Stimulated activated CD8-positive, alpha-beta memory T cell treated with anti-CD3 and anti-CD28 coated beads, Interleukin-4, amount 100 ng/mL, for 24 hours (primary cell): ENCODE results near the gene TMEM63B.
"Not testable (repeated sequence)": the region's sequence is repeated elsewhere in the genome, so short reads cannot be mapped to it uniquely, and the experiment has no call there.

ENCODE experiments used
- DNase-seq: peaks from one replicate; pipeline ENCODE4 v3.0.0-alpha.2; 2020; ENCODE audit warnings: low read depth

TMEM63B gene

DNA sequence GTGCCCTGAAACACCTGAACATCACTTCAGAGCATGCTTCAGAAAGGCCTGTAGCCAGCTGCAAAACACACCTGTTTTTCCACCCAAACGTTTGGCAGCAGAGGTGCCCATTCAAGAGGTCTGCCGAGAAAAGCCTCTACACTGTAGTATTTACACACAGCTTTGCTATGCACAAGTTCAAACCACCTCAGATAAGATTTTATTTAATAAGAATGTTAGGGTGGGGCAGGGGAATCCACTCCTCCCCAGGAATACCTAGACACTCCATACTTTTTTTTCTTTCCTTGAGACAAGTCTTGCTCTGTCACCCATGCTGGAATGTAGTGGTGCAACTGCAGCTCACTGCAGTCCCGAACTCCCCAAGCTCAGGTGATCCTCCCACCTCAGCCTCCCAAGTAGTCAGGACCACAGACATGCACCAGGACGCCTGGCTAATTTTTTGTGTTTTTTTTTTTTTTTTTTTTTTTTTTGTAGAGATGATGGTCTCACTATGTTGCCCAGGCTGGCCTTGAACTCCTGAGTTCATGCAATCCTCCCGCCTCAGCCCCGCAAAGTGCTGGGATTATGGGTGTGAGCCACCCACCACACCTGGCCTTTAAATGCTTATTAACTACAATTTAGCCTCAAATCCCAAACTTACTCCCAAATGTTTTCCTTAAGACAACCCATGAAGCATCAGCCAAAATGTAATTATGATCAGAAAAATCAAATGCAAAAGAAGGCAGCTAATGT is 9.8 kb upstream of the TMEM63B start:
- no peak for DNase-seq

DNA sequence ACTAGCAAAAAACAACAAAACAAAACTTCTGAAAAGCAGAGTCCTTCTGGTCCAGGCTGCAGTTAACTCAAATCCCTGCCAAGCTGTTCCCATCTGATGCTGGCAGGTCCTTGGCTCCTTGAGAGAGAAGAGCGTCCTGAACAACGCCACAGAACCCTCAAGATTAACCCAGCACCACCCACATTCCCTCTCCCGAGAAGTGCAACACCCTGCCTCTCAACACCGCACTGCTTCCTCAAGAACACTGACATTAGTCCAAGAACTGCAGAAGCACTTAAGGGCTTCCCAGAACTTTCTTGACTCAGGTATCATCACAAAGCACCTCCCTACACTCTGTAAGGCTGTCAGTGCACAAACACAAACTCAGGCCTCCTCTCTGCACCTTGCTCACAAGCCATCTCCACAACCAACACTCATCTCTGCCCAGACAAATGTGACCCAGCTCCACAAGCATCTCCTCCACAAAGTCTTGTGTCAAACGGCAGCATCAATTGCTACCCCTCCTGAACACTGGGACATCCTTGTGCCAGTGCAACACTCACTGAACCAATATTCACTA is 7.6 kb upstream of the TMEM63B start:
- no peak for DNase-seq

DNA sequence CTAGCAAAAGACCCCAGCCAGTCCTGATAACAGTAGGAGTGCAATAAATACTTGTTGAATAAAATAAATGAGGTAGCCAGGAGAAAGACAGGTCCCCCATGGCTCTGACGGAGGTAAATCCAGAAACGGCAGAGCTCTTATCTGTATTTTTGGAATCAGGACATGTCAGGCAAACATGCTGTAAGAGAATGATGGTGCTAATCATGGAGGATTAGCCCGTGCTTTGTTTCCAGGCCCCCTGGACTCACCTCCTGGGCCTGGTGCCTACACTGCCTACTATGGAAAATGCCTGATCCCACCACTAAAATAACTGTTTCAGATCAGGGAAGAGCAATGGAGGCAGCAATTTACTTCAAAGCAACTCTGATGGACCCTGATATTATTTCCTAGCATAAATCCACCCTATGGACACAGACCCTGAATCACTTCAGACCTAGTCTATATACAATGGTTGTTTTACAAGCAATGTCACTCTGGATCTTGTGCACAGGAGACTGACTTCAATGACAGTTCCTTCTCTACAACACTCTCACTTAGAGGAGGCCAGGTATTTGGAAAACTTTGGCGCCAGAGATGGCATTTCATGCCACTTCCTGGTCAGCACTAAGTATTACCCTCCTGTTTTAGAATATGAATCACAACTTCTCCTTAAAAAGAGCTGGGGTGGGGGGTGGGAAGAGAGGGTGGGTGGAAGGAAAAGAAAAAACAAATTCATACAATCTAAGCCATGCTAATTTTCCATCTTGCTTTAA is 6.5 kb upstream of the TMEM63B start:
- no peak for DNase-seq

DNA sequence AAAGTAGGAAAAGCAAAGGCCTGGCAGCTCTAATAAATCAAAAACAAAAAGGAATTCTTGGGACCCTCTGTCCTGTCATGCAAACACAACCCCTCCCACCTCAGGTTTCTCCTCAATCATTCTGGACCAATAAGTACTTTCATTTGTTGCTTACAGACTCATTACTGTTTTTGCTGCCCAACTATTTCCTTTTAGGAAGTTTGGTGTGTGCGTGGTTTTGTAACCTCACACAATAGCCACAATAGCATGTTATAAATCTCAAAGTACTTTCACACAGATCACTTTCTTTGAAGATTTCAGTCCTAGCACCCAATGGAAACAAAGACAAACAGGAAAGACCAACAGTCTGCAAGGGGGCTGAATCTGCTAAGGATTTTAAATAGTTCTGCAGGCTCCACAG is 4.6 kb upstream of the TMEM63B start:
- no peak for DNase-seq

DNA sequence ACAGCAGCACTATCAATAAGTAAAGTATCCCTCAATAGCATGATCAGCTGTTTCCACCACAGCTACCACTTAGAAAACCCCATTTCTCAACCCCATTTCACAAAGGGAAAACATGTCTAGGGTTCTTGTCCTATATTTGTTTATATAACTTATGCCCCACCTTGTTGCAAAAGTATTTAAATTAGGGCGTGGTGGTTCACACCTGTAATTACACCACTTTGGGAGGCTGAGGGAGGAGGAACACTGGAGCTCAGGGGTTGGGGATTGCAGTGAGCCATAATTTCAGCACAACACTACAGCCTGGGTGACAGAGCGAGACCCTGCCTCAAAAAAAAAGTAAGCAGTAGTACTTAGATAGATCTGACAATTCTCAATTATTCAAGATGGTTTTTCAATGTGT is 3.8 kb upstream of the TMEM63B start:
- no peak for DNase-seq

DNA sequence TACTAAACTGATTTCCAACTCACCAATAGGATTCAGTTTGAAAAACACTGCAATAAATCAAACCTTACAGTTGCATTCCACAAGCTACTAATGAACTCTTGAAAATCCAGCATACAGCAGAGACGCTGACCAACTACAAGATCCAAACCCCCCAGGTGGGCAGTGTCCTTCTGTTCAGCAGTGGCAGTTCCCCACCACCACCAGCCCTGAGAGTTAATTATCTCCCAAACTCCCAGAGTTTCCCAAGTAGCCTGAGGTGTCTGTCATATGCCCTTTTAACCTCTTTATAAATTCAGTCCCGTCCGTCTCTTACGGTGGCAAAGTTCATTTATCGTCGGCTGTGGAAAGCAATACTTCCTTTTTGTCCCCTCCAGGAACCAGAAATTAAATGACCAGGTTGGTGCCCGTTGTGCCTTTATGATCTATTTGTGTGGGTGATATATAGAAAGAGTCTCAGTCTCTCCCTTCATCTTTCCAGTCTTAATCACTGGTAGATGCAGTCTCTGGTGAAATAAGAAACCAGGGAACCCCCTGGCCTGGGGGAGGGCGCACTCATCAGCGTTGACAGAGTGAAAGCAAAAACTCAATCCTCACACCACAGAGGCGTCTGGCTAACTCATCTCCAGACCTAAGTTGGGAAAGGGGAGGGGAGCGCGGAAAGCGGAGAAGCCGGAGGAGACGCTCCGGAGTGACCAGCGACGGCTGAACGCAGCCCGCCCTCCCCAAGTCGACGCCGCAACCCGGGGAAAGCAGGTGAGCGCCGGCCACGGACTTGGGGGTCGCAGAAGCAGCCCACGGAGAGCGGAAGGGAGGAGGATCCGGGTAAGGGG is 819 bp upstream of the TMEM63B start:
- DNase-seq, result peak; percentile 72

DNA sequence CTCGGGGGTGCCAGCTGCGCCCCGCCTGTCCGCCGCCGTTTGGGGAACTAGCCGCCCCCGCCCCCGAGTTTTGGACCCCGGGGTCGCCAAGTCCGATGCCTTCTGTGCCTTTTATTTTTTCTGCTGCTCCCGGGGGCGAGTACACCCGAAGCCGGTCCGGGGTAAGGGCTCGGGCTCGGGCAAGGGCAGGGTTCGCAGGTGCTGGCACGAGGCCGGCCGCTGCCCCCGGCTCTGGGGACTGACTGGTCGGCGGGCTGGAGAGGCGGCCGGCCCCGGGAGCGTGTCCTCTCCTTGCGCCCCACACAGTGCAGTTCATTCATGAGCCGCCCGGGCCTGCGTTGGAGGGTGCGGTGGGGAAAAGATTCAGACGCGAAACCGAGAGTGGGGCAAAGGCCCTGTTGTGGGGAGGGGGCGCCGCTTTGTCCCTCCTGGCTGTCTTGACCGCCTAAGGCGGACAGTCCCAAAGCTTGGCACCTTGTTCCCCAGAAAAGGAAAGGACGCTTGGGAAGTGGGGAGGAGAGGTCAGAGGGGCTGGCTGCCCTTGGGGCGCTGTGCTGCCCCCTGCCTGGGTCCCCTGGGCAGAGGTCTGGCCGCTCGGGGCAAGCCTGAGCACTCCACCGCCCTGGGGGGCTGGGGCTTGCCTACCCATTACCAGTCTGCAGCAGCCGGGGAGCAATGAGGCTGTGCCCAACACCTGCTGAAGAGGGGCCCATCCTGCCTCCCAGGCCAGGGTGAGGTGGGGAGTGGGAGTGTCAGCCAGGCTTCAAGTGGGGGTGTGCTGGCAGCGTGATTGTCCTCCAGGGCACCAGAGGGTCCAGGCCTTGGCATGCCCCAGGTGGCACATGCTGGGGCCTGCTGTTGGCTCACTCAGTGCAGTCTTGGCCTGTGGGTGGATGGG is 915 bp downstream of the TMEM63B start:
- no peak for DNase-seq

DNA sequence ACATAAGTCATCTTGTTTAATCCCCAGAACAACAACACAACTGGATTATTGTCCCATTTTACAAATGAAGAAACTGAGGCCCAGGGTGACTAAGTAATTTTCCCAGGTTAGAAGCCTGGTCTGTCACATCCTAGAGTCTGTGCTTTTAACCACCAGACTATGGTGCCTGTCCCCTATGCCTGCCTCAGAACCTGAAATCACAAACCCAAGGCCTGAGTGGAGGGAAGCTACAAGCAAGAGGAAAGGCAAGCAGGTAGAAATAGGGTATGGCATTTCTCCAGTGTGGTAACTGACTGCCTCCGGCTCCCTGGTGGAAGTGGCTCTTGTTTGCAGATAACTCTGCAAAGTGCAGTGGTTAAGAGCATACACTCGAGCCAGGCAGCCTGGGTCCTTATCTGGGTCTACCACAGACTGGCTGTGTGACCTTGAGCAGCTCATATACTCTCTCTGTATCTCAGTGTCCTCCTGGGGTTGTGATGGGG is 2.5 kb downstream of the TMEM63B start:
- DNase-seq, result no peak

DNA sequence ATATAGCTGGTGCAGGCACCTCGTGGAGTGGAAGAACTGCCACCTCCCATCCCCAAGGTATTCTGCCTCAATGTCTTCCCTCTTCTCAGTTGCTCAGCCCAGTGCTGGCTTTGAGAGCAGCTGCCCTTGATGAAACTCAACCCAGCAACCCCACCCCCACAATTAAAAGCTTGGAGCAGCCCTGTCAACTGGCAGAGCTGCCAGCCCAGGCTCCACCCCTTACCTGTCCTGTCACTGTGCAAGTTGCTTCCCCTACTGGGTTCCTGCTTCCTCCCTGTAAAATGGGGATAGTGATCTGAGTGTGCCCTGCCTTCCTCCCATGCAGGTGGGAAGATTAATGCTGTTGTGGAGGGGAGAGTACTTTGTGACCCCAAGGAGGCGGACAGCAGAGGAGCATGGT is 4.5 kb downstream of the TMEM63B start:
- no peak for DNase-seq

DNA sequence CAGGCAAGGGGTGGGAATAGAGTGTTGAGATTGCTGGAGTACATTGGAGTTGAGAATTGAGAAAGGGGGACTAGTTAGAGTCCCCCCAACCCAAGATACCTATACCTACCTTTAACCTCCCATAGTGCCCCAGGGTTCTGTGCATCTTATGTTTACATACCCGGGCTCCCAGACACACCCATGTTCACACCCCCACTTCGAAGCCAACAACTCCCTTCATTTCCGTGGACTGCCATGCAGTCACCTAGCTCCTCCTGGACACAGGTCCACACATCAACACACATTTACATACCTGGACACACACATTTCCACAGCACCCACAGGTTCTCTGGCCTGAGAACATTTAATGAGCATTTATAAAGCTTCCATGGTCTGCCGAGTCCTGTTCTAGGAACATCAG is 5.1 kb downstream of the TMEM63B start:
- no peak for DNase-seq

DNA sequence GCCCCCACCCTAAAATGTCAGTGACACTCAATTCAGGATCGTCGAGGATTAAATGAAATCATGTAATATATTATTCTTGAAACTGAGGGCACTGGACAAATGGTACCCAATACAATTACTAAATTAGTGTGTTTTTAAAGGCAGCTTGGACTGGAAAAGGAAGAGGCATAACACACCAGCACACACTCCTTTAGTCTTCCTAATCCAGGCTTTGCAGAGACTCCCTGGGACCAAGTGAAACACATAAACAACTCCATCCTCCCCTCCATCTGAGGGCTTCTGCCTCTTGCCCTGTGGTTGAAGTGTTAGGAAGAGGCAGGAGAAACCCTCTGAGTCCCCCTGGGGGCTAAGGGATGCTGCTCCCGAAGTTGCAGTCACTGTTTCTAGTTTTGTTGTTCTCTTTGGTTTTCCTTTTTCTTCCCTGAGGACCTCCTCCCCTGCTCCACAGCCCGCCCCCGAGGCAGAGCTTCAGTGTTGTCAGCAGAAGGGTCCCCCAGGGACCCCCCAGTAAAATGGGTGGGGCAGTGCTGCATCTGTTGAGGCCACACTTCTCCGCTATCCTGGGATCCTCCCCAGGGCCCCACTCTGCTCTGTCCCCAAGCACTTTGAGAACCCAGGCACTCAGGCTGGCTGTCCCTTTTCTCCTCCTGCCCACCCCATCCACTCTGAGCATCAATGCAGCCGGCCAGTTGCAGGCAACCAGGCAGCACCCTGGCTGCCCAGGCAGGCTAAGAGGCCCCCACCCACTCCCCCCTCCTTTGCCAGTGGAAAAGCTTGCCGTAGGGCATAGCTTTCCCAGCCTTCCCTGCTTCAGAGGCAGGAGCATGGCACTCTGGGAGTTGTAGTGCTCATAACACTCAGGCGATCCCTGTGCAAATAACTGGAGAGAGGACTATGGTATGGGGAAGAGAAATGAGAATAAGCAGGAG is 5.9 kb downstream of the TMEM63B start:
- DNase-seq, result no peak

DNA sequence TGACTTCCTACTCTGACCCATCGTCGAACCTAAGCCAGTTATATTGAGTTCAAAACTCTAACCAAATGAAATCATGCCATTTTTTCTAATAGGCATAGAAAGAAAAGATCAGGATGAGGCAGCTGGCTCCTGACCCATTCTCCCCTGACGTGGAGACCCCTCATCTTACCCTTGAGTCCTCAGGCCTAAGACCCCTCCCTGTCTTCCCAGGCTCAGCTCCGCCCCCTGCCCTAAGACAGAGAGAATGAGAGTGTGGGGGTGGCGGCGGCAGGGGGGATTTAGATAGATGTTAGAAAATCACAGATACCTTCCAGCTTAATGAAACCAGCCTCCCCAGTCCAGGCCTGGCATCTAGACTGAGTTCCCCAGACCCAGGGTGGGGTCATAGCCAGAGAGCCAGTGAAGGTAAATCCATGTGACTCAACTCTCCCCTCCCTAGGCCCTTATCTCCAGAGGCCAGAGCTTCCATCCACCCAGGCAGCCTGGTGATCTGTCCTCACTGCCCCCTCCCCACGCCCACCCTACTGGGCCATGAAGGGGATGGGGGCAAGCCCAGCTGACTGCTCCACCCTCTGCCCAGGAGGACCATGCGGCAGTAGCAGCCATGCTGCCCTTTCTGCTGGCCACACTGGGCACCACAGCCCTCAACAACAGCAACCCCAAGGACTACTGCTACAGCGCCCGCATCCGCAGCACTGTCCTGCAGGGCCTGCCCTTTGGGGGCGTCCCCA is 6.8 kb downstream of the TMEM63B start:
- DNase-seq, result no peak

DNA sequence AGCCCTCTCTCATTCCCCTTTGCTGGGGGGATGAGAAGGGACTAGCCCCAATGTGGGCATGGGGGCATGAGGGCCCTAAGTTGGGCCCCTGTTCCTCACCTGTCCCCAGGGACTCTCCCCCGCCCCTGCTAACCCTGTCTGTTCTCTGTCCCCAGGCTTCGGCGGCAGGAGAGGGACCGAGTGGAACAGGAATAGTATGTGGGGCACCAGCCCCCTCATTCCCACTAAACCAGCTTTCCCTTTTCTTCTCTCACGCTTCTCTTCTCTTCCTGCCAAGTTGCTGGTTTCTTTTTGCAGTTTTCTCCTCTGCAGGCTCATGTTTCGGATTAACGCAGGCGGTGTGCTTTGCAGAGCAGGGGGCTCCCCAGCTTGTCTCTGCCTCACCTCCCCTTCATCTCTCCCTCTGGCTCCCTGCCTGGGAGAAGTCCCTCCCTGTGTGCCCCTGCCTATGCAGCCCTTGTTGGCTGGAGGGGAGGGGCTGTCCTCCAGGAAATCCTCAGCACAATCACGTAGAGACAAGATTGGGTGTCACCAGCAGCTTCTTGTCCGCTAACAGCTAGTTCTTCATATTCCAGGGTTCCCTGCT is 7.9 kb downstream of the TMEM63B start:
- no peak for DNase-seq

DNA sequence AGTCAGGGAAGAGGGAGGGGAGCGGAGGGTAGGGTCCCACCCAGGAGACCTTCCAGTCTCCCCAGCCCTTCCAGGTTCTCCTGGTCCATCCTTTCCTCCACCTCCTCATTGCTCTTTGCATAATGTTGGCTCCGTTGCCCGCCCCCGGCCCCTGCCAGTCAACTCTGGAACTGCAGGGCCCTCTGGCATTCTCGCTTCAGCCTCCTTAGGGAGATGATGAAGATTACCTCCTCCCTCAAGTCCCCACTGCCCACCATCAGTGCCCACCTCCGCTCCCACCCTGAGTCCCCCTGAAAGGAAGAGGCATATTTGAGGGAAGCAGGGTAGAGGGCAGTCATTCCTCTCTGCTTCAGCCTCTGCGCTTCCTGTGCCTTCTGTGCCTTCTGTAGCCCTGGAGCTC is 8.5 kb downstream of the TMEM63B start:
- DNase-seq, result no peak

DNA sequence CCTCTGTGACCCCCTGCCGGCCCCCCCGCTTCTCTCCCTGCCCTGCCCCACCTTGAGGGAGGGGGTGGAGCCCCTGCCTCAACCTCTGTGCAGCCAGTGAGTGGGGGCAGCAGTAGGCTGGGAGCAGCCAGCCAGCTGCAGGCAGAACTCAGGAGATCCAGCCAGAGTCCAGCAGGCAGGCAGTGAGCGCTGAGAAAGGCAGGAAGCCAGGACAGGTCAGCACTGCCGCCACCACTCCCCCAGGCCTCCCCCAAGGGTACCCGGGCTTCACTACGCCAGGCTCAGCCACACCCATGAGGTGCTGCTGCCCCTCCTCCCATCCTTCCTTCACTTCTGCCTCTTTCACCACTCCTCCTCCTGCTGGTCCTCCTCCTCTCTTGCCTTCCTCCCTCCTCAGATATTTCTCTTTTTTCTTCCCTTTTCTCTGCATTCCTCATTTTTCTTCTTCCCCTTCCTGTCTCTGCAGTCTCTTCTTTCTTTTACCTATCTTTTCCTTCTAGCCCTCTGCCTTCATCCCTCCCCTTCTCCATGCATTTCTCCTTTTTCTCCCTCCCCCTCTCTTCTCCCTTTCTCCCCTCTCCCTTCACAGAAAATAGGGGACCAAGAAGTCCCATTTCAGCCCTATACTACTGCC is 11.5 kb downstream of the TMEM63B start:
- DNase-seq, result no peak

DNA sequence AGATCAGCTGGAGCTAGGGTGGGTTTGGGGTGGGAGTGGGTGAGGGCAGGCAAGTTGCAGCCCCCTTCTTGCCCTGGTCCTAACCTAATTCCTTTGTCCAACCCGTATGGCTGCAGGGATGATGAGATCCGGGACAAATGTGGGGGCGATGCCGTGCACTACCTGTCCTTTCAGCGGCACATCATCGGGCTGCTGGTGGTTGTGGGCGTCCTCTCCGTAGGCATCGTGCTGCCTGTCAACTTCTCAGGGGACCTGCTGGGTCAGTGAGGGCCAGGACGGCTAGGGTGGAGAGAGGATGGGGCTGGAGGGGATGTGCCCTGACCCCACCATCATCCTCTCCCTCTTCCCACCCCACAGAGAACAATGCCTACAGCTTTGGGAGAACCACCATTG is 12.0 kb downstream of the TMEM63B start:
- no peak for DNase-seq

DNA sequence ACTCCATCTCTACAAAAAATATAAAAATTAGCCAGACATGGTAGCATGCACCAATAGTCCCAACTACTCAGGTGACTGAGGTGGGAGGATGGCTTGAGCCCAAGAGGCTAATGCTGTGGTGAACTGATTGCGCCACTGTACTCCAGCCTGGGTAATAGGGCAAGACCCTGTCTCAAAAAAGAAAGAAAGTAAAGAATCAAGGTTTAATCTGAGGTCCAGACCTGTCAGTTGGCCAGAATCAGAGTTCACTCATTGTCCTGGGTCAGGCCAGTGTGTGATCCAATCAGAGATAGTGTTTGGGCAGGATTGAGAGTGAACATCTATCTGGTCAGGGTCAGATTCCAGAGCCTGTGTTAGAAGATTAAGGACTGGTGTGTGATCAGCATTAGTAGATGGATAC is 15.5 kb downstream of the TMEM63B start:
- DNase-seq, result no peak

DNA sequence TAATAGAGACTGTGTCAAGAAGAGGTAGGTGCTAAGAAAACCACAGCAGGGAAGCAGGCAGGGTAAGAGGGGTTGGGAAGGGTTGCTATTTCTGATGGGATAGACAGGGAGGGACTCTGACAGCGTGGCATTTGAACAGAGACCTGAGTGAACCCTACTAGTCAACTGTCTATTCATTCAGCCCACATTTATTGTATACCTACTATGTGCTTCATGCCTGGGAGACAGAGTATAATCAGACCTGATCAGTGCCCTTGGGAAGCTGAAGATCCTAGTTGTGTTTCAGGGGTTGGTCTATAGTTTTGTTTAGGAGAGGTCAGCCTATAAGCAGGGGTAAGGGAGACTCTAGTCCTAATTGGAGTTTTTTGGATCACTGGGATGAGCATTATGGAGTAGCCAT is 16.4 kb downstream of the TMEM63B start:
- DNase-seq, result no peak

DNA sequence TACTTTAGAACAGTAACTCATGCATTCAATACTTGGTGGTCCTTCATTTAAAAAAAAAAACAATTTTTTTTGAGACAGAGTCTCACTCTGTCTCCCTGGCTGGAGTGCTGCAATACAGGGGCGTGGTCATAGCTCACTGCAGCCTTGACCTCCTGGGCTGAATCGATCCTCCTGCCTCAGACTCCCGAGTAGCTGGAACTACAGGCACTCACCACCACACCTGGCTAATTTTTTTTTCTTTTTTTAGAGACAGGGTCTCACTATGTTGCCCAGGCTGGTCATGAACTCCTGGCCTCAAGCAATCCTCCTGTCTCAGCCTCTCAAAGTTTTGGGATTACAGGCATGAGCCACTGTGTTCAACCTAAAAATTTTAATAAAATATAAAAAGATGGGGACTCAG is 17.2 kb downstream of the TMEM63B start:
- DNase-seq, result not testable (repeated sequence)
